ENCODE data around the gene TEX53. TPM values are rescaled to one million over a fixed set of nuclear protein-coding genes. Genes with fewer than 3 reads are reported as not detected.

The TEX53 gene
- total RNA-seq, 3 donors from 2014 or later, result not detected

- Mint-ChIP-seq H3K36me3 (ENCODE audit: insufficient read depth) (no peaks in the 10 kb centered on the region), H3K4me1 (ENCODE audit: low read depth) (peaks cover 4% of the 10 kb centered on the region), H3K27me3 (ENCODE audit: low read depth) (peaks cover 4% of the 10 kb centered on the region), H3K4me3 (no peak overlapping the region), H3K9me3 (no peaks in the 10 kb centered on the region)
- ATAC-seq, result no peak
- no peak for DNase-seq
These were observed 12.4 kb upstream of the TEX53 start for GRCh38 chr9:114669961-114670360.

DNA sequence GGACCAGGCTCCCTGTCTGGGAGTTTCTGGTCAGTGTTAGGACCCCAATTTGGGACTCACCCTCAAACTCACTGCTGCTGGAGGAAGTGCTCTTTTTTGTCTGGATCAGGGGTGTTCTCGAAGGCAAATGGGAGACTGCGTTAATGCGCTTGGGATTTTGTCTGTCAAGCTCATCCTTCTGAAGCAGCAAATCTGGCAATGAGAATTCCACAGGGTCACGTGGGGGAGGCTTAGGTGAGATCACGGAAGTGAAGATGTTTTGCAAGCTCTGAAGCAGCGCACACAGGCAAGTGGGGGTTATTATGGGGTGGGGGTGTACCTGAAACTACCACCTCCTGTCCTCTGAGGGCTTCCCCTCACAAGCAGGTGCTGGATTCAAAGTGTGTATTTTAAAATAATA is 10.5 kb upstream of the TEX53 start:
- no peak for DNase-seq
- Mint-ChIP-seq H3K36me3 (ENCODE audit: insufficient read depth) (no peaks in the 10 kb centered on the region), H3K9me3 (no peaks in the 10 kb centered on the region), H3K4me3 (no peak overlapping the region), H3K4me1 (ENCODE audit: low read depth) (peaks cover 4% of the 10 kb centered on the region), H3K27me3 (ENCODE audit: low read depth) (peaks cover 4% of the 10 kb centered on the region)
- ATAC-seq, result no peak

GRCh38 chr9:114666851-114667250 is 9.2 kb upstream of the TEX53 start:
- DNase-seq (no peak), ATAC-seq (peak; percentile 36 to 37)
- no peaks in the 10 kb centered on the region for H3K36me3 Mint-ChIP-seq (ENCODE audit: insufficient read depth)
- H3K4me3 Mint-ChIP-seq, result no peak overlapping the region
- peaks cover 8% of the 10 kb centered on the region for H3K4me1 Mint-ChIP-seq (ENCODE audit: low read depth)
- no peaks in the 10 kb centered on the region for H3K9me3 Mint-ChIP-seq
- H3K27me3 Mint-ChIP-seq (ENCODE audit: low read depth), result peaks cover 5% of the 10 kb centered on the region

GRCh38 chr9:114666401-114666800 is 8.8 kb upstream of the TEX53 start:
- no peaks in the 10 kb centered on the region for H3K9me3 Mint-ChIP-seq
- H3K4me3 Mint-ChIP-seq, result no peak overlapping the region
- H3K27me3 Mint-ChIP-seq (ENCODE audit: low read depth), result peaks cover 5% of the 10 kb centered on the region
- ATAC-seq (no peak), DNase-seq (no peak)
- peaks cover 8% of the 10 kb centered on the region for H3K4me1 Mint-ChIP-seq (ENCODE audit: low read depth)
- no peaks in the 10 kb centered on the region for H3K36me3 Mint-ChIP-seq (ENCODE audit: insufficient read depth)

- DNase-seq (no peak), ATAC-seq (no peak)
- Mint-ChIP-seq H3K4me3 (no peak overlapping the region), H3K9me3 (no peaks in the 10 kb centered on the region), H3K4me1 (ENCODE audit: low read depth) (peaks cover 8% of the 10 kb centered on the region), H3K27me3 (ENCODE audit: low read depth) (peaks cover 5% of the 10 kb centered on the region), H3K36me3 (ENCODE audit: insufficient read depth) (no peaks in the 10 kb centered on the region)
These were observed 6.6 kb upstream of the TEX53 start for GRCh38 chr9:114664181-114664580.

GRCh38 chr9:114662081-114662989 is 4.7 kb upstream of the TEX53 start:
- peak; percentile 91 to 92 for ATAC-seq
- H3K9me3 Mint-ChIP-seq, result no peaks in the 10 kb centered on the region
- no peak overlapping the region for H3K4me3 Mint-ChIP-seq
- no peaks in the 10 kb centered on the region for H3K36me3 Mint-ChIP-seq (ENCODE audit: insufficient read depth)
- peaks cover 7% of the 10 kb centered on the region for H3K4me1 Mint-ChIP-seq (ENCODE audit: low read depth)
- H3K27me3 Mint-ChIP-seq (ENCODE audit: low read depth), result peaks cover 5% of the 10 kb centered on the region
- peak; percentile 64 for DNase-seq

GRCh38 chr9:114656301-114656700 is 1.3 kb downstream of the TEX53 start:
- Mint-ChIP-seq H3K4me3 (no peak overlapping the region), H3K27me3 (ENCODE audit: low read depth) (no peaks in the 10 kb centered on the region), H3K9me3 (no peaks in the 10 kb centered on the region), H3K4me1 (ENCODE audit: low read depth) (peaks cover 21% of the 10 kb centered on the region), H3K36me3 (ENCODE audit: insufficient read depth) (peaks cover 3% of the 10 kb centered on the region)
- no peak for DNase-seq
- ATAC-seq, result no peak

DNA sequence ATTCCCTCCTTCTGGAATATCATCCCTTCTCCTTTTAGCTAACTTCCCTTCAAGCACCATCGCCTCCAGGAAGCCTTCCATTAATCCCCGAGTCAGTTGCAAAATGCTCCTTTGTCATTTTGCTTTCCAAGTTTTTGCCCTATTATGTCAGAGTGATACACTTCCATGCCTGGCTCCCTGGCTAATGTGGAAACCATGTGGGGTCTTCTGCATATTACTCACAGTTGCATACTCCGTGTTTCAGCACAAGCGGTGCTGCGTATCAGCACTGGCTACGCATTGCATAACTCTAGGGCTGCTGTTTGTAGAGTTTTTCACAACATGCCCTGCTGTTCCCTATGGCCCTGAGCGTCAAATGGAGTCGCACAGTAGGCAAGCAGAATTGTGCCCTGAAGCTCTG is 1.9 kb downstream of the TEX53 start:
- H3K27me3 Mint-ChIP-seq (ENCODE audit: low read depth), result no peaks in the 10 kb centered on the region
- ATAC-seq (no peak), DNase-seq (no peak)
- no peak overlapping the region for H3K4me3 Mint-ChIP-seq
- no peaks in the 10 kb centered on the region for H3K9me3 Mint-ChIP-seq
- peaks cover 3% of the 10 kb centered on the region for H3K36me3 Mint-ChIP-seq (ENCODE audit: insufficient read depth)
- H3K4me1 Mint-ChIP-seq (ENCODE audit: low read depth), result peaks cover 21% of the 10 kb centered on the region

- Mint-ChIP-seq H3K36me3 (ENCODE audit: insufficient read depth) (peaks cover 8% of the 10 kb centered on the region), H3K4me1 (ENCODE audit: low read depth) (peaks cover 23% of the 10 kb centered on the region), H3K4me3 (no peak overlapping the region), H3K9me3 (no peaks in the 10 kb centered on the region), H3K27me3 (ENCODE audit: low read depth) (no peaks in the 10 kb centered on the region)
- peak; percentile 80 for DNase-seq
- peak; percentile 82 to 86 for ATAC-seq
These were observed 3.9 kb downstream of the TEX53 start for GRCh38 chr9:114653556-114654159.

DNA sequence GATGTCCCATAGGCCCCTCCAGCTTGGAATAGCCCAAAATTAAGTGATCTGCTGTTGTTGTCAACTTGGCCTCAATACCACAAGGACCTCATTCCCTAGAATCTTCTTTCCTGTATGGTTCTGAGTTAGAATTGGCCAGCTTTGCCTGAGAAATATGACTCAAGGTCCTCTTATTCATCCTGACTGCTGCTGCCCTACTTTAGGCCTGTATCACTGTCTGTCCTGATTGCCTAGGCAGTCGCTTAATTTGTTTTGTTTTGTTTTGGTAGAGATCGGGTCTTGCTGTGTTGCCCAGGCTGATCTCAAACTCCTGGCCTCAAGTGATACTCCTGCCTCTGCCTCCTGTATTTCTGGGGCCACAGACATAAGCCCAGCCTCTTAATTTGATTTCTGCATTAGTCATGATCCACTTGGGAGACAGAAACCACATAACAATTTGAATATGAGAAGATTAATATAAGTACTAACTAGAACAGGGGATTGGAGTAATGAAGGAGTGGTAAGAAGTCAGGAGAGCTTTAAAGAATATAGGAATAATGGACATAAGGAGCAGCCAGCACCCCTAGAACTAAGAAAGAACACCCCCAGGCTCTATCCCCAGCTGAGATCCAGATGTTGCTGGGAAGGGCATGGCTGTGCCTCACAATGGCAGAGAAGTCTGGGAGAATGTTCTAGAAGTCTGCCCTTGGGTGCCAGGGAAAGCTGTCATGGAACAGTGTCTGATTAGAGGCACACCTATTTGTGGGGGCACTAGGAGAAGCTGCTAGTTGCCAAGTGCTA is 4.6 kb downstream of the TEX53 start:
- DNase-seq, result no peak
- H3K4me3 Mint-ChIP-seq, result no peak overlapping the region
- peak; percentile 14 to 25 for ATAC-seq
- H3K27me3 Mint-ChIP-seq (ENCODE audit: low read depth), result no peaks in the 10 kb centered on the region
- H3K9me3 Mint-ChIP-seq, result no peaks in the 10 kb centered on the region
- peaks cover 10% of the 10 kb centered on the region for H3K36me3 Mint-ChIP-seq (ENCODE audit: insufficient read depth)
- H3K4me1 Mint-ChIP-seq (ENCODE audit: low read depth), result peaks cover 23% of the 10 kb centered on the region

GRCh38 chr9:114643896-114644295 is 13.7 kb downstream of the TEX53 start:
- no peaks in the 10 kb centered on the region for H3K4me1 Mint-ChIP-seq (ENCODE audit: low read depth)
- ATAC-seq, result no peak
- H3K27me3 Mint-ChIP-seq (ENCODE audit: low read depth), result no peaks in the 10 kb centered on the region
- peaks cover 50% of the 10 kb centered on the region for H3K36me3 Mint-ChIP-seq (ENCODE audit: insufficient read depth)
- DNase-seq, result no peak
- H3K9me3 Mint-ChIP-seq, result peaks cover 4% of the 10 kb centered on the region
- no peak overlapping the region for H3K4me3 Mint-ChIP-seq

GRCh38 chr9:114643001-114643400 is 14.6 kb downstream of the TEX53 start:
- ATAC-seq (no peak), DNase-seq (no peak)
- H3K36me3 Mint-ChIP-seq (ENCODE audit: insufficient read depth), result peaks cover 48% of the 10 kb centered on the region
- no peak overlapping the region for H3K4me3 Mint-ChIP-seq
- H3K9me3 Mint-ChIP-seq, result peaks cover 4% of the 10 kb centered on the region
- no peaks in the 10 kb centered on the region for H3K4me1 Mint-ChIP-seq (ENCODE audit: low read depth)
- no peaks in the 10 kb centered on the region for H3K27me3 Mint-ChIP-seq (ENCODE audit: low read depth)

DNA sequence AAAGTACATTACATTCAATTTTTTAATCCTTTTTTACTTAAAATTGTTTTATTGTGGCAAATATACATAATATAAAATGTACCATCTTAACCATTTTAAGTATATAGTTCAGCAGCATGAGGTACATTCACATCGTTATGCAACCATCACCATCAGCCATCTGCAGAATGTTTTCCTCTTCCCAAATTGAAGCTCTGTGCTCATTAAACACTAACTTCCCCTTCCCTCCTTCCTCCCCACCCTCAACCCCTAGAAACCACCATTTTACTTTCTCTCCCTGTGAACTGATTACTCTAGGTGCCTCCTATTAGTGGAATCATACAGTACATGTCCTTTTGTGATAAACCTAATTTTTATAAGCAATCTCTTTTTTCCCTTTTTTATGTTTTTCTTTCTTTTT is 15.6 kb downstream of the TEX53 start:
- ATAC-seq (no peak), DNase-seq (no peak)
- peaks cover 39% of the 10 kb centered on the region for H3K36me3 Mint-ChIP-seq (ENCODE audit: insufficient read depth)
- H3K4me3 Mint-ChIP-seq, result no peak overlapping the region
- H3K9me3 Mint-ChIP-seq, result no peaks in the 10 kb centered on the region
- H3K4me1 Mint-ChIP-seq (ENCODE audit: low read depth), result no peaks in the 10 kb centered on the region
- H3K27me3 Mint-ChIP-seq (ENCODE audit: low read depth), result no peaks in the 10 kb centered on the region

GRCh38 chr9:114638404-114638803 is 19.2 kb downstream of the TEX53 start:
- no peak overlapping the region for H3K4me3 Mint-ChIP-seq
- no peaks in the 10 kb centered on the region for H3K9me3 Mint-ChIP-seq
- ATAC-seq (no peak), DNase-seq (no peak)
- H3K4me1 Mint-ChIP-seq (ENCODE audit: low read depth), result no peaks in the 10 kb centered on the region
- peaks cover 37% of the 10 kb centered on the region for H3K36me3 Mint-ChIP-seq (ENCODE audit: insufficient read depth)
- no peaks in the 10 kb centered on the region for H3K27me3 Mint-ChIP-seq (ENCODE audit: low read depth)
